ENCODE results near the gene GALM.

Gene GALM

DNA sequence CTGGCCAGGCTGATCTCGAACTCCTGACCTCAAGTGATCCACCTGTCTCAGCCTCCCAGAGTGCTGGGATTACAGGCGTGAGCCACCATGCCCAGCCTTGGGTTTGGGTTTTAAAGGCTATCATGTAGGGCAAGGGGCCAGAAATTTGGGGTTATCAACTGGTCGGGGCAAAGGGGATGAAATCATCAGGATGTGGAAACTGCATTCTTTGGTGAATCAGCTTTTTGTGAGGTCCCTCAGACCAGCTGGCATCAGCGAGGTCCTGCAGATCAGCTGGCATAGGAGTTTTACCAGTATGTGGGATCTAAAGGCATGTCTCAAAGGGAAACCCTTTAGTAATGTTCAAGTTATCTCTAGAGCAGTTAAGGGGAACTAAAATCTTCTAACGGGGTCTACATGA is 105.7 kb downstream of the GALM start:
- no peak for DNase-seq (ENCODE audit: low spot score)

DNA sequence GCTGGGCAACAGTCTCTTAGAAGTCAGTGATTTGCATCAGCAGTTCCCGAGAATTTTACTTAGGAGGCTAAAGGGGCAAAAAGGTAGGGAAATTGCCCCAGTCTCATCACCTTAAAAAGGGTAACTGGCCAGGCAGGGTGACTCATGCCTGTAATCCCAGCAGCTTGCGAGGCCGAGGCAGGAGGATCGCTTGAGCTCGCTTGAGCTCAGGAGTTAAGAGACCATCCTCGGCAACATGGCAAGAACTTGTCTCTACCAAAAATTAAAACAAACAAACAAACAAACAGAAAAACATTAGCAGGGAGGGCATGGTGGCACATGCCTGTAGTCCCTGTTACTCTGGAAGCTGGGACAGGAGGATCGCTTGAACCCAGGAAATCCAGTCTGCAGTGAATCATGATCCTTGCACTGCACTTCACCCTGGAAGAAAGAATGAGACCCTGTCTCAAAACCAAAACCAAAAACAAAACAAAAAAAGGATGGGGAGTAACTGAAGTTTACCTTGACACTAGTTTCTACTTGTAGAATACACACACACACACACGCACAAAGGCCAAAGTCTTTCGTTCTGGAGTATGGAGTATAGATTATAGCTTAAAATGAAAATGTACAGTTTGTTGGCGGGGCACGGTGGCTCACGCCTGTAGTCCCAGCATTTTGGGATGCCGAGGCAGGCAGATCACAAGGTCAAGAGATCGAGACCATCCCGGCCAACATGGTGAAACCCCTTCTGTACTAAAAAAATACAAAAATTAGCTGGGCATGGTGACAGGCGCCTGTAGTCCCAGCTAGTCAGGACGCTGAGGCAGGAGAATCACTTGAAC is 109.4 kb downstream of the GALM start:
- DNase-seq (ENCODE audit: low spot score), result no peak

GRCh38 chr2:38775921-38776225 is 110.0 kb downstream of the GALM start:
- no peak for DNase-seq (ENCODE audit: low spot score)

- DNase-seq (ENCODE audit: low spot score), result no peak
Observed at GRCh38 chr2:38776531-38776930, 110.6 kb downstream of the GALM start.

DNA sequence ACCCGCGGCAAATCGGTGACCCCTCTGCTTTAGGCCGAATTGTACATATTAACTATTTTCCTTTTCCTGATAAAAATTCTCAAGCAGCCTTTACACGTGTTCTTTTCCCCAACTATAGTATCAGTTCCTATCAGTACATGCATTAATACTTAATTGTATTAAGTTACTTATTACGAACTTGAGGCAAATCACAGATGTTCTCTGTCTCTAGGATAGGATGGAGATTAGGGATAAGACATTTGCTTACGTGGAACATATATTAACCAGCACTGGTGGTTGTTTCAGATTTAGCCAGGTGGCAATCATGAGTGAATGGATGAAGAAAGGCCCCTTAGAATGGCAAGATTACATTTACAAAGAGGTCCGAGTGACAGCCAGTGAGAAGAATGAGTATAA is 112.8 kb downstream of the GALM start:
- DNase-seq (ENCODE audit: low spot score), result no peak

DNA sequence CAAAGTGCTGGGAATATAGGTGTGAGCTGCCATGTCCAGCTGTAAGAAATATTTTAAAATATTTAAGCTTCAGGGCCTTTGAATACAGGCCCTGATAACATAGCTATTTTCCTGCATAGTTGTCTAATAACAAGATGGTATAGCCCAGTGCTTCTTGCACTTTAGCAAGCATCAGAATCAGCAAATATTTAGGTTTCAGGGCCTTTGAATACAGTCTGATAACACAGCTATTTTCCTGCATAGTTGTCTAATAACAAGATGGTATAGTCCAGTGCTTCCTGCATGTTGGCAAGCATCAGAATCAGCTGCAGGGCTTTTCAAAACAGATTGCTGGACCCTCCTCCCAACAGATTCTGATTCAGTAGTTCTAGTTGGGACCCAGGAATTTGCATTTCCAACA is 117.7 kb downstream of the GALM start:
- no peak for DNase-seq (ENCODE audit: low spot score)

Data from cerebellar cortex (tissue), 1 donor.